ENCODE measurements around the gene LMAN2L.
"Not testable (repeated sequence)": the region's sequence is repeated elsewhere in the genome, so short reads cannot be mapped to it uniquely, and the experiment has no call there.

Gene LMAN2L

DNA sequence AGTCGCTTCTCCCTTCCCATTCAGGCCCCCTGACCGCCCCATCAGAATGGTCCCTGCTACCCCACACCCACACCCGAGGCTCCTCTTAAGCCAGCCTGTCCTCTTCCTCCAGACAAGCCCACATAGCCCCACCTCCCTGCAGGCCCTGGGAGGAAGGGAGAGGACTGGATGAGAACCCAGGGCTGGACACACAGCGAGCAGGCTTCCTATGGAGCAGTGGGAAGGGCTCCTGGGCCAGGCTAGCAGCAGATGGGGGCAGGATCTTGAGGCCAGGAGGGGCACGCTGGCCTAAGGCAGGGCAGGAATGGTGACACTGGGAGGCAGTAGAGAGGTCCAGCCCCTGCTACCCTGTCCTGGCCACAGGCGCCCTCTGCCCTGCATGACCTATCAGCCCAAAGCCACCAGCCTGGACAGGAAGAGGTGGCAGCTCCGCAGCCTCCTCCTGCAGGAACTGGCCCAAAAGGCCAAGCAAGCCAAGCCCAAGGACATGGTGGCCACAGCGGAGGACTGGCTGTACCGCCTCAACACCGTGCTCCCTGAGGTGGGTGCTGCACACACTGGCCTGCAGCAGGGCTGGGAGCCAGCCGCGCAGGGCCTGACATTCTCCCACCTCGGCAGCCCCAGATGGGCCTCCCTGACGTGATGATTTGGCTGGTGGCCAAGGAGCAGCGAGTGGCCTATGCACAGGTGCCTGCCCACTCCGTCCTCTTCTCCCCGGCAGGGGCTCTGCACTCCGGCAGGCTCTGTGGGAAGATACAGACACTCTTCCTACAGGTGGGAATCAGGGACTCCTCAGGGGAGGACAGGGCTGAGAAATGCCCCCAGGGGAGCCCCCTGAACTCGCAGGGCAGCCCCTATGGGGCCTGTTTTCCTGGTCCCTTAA, 54.0 kb downstream of the LMAN2L start:
- DNase-seq, result peak; percentile 17

- no peak for DNase-seq
Measured at GRCh38 chr2:96684883-96685576, 54.8 kb downstream of the LMAN2L start.

DNA sequence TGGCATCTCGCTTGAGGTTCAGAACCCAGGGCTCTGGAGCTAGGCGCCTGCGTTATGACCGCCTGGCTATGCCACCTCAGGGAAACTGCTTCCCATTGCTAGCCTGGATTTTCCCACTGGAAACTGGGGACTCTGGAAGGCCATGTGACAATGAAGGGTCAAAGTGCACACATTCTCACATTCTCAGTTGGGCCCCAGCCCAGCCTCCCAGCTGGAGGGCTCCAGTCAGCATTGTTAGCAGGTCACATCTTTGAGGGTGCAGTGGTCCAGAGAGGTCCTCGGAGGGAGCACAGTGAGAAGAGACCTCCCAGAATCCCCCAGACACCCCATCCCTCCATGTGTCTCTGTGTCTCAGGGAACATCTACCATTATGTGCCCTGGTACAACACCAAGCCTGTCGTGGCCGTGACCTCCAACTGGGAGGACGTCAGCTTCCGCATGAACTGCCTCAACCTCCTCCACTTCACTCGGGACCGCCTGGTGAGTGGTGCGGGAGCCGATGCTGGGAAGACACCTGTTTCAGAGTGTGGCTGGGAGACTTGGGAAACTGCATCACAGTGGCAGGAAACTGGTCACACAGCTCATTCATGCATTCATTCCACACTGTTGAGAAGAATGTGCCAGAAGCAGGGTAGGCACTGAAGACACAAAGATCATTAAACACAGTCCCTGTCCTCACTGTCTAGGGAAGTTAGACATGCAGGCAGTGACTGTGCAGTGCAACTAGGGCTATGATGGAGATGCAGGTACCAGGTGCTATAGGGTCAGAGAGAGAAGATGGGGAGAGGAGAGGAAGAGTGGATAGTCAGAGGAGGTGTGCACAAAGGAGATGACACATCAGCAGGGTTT, 55.7 kb downstream of the LMAN2L start:
- no peak for DNase-seq

- no peak for DNase-seq
Measured at GRCh38 chr2:96683307-96683706, 56.6 kb downstream of the LMAN2L start.

- DNase-seq, result no peak
Measured at GRCh38 chr2:96681540-96681939, 58.3 kb downstream of the LMAN2L start.

GRCh38 chr2:96680561-96681141, 59.2 kb downstream of the LMAN2L start:
- DNase-seq, result no peak

DNA sequence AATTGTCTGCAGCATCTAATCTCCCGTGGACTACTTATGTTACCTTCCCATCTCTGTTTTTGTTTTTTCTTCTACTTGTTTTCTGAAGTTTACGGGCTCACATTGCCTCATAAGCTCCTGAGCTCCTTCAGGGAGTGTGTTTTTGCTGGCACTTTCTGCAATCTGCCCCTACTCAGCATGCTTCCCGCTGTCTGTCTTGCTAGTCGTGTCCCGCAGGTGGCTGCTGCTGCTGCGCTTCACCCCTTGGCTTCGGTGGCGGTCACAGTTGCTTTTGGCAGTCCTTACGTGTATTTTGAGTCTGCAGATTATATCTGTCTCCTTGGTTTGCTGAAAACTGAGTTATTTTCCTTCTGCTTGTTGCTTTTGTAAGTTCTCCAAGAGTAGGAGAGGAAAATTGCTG, 60.0 kb downstream of the LMAN2L start:
- no peak for DNase-seq

GRCh38 chr2:96669539-96670215, 70.2 kb downstream of the LMAN2L start:
- no peak for DNase-seq

- DNase-seq, result no peak
Measured at GRCh38 chr2:96668771-96669170, 71.1 kb downstream of the LMAN2L start.

GRCh38 chr2:96665717-96666116, 74.1 kb downstream of the LMAN2L start:
- DNase-seq, result not testable (repeated sequence)

DNA sequence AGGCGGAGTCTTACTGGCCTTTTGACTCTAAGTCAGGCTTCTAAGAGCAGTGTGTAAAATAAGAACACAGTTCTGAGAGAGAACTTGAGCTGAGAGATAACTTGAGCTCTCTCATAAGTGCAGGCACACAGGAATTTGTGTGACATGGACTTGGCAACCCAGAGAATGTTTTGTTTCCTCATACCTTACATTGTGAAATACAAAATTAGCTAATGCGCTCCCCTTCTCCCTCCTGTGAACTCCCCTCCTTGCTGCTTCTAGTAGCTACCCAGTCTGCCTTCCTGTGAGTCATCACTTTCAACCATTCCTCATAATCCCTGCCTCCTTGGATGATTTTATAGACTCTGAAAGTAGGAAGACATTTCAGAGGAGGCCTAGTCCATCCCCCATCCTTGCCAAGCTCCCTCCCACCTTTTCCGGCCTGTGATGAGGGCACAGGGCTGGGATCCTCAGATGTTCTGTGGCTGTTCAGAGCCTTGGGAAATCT, 74.7 kb downstream of the LMAN2L start:
- no peak for DNase-seq

DNA sequence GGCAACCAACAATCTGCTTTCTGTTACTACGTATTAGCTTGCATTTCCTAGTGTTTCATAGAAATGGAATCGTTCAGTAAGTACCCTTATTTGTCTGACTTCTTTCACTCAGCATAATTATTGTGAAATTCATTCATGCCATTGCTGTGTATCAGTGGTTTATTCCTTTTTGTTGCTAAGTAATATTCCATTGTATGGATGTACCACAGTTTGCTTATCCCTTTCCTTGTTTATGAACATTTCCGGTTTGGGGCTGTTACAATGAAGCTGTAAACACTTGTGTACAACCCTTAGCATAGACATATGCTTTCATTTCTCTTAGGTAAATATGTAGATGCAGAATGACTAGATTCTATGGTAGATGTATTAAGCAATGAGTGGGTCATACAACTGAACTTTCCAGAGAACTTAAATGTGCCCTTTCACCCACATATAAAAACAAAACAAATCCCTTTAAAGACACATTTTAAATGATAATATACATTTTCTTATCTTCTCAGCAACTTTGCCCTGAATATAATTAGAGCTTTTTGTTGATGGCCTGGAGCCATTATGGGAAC, 75.4 kb downstream of the LMAN2L start:
- DNase-seq, result no peak

DNA sequence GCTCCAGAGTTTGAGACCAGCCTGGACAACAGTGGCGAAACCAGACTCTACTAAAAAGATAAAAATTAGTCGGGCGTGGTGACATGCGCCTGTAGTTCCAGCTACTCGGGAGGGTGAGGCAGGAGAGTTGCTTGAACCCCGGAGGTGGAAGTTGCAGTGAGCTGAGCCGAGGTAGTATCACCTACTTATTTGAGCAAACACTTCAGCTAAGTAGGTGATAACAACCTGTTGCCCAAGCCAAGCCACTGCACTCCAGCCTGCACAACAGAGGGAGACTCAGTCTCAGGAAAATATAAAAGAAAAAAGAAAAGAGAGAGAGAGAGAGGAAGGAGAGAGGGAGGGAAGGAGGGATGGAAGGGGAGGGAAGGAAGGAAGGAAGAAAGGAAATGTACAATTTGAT, 76.0 kb downstream of the LMAN2L start:
- no peak for DNase-seq

DNA sequence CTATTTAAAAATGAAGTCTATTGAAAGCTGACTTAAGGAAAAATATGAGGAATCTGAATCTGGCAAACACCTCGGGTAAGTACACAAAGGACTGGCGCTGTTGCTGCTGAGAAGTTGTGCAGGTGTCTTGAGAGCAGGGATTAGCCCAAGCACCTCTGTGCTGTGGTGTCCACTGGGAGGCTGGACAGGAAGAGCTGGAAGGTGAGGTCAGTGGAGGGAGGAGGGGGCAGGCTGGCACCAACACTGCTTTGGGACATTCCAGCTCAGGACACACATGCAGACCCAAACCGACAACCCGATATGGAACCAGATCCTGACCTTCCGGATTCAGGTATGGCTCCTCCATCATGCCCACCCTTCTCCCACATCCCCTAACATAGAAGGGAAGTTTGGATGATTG, 76.7 kb downstream of the LMAN2L start:
- DNase-seq, result no peak

DNA sequence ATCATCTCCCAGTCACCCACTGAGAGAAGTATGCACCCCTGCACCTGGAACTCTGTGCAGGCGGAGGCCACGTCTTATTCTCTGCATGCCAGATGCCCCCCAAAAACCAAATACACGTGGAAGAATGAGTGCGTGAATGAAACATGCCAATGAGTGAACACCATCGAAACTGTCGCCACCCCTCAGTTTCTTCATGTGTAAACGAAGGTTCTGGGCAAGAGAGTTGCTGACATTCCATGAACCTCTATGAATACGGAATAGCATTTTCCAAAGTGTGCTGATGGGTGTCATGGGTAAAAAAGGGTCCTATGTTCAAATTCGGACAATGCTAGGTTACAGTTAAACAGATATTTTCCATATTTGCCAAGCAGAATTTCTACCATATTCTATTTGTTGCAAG, 77.5 kb downstream of the LMAN2L start:
- DNase-seq, result no peak

DNA sequence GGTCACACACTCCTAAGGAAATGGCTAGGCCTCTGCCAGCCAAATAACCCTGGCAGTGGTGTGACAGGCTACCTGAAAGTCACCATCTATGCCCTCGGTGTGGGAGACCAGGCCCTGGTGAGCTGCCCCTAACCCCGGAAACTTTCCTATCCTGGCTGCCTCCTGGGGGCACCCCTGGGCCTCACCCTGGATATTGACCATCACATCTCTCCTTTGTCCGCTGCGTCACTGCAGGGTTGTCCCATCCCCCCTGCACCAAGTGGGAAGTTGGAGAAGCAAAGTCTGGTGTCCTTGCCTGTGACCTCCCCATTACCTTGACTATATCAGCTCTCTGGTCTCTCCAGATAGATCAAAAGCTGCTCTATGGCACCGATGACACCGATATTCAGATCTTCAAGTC, 78.5 kb downstream of the LMAN2L start:
- DNase-seq, result no peak

GRCh38 chr2:96656540-96656939, 83.3 kb downstream of the LMAN2L start:
- no peak for DNase-seq

Data from NCI-H774 (cell line).